ENCODE measurements around the gene ZNF761.
"Not testable (repeated sequence)": the region's sequence is repeated elsewhere in the genome, so short reads cannot be mapped to it uniquely, and the experiment has no call there.

Gene ZNF761

GRCh38 chr19:53485046-53486004 is 53.5 kb downstream of the ZNF761 start:
- peaks cover 20% of the 10 kb centered on the region for H3K9me3 ChIP-seq (ENCODE audit: insufficient read depth, low read length)
- no peak overlapping the region for H3K4me3 ChIP-seq (ENCODE audit: insufficient read length, low read depth)
- peaks cover 30% of the 10 kb centered on the region for H3K36me3 ChIP-seq (ENCODE audit: insufficient read depth, insufficient read length, low read length)
- H3K9ac ChIP-seq (ENCODE audit: insufficient read length, low read depth), result no peak overlapping the region
- no peaks in the 10 kb centered on the region for H3K27me3 ChIP-seq (ENCODE audit: insufficient read depth, insufficient read length)
- TF ChIP-seq ZNF274 (IDR thresholded peaks at IDR 0.05; ENCODE audit: low read depth, low read length), result no peak
- no peak for TF ChIP-seq SUZ12 (IDR thresholded peaks at IDR 0.05; ENCODE audit: extremely low read depth, insufficient read depth, insufficient read length)
- TF ChIP-seq YY1 (IDR thresholded peaks at IDR 0.05; ENCODE audit: insufficient read depth, insufficient read length), result no peak
- H3K4me1 ChIP-seq (ENCODE audit: insufficient read depth, insufficient read length), result no peaks in the 10 kb centered on the region
- DNase-seq (ENCODE audit: low read depth, low spot score), result no peak

- Histone ChIP-seq H3K27me3 (ENCODE audit: insufficient read depth, insufficient read length) (no peaks in the 10 kb centered on the region), H3K9ac (ENCODE audit: insufficient read length, low read depth) (no peak overlapping the region), H3K4me3 (ENCODE audit: insufficient read length, low read depth) (no peak overlapping the region), H3K36me3 (ENCODE audit: insufficient read depth, insufficient read length, low read length) (peaks cover 28% of the 10 kb centered on the region), H3K9me3 (ENCODE audit: insufficient read depth, low read length) (peaks cover 24% of the 10 kb centered on the region), H3K4me1 (ENCODE audit: insufficient read depth, insufficient read length) (no peaks in the 10 kb centered on the region)
- DNase-seq (ENCODE audit: low read depth, low spot score), result no peak
- no peak for TF ChIP-seq YY1 (IDR thresholded peaks at IDR 0.05; ENCODE audit: insufficient read depth, insufficient read length)
- TF ChIP-seq ZNF274 (IDR thresholded peaks at IDR 0.05; ENCODE audit: low read depth, low read length), result no peak
- TF ChIP-seq SUZ12 (IDR thresholded peaks at IDR 0.05; ENCODE audit: extremely low read depth, insufficient read depth, insufficient read length), result no peak
Observed at GRCh38 chr19:53492153-53492552, 60.4 kb downstream of the ZNF761 start.

GRCh38 chr19:53497311-53498023 is 65.7 kb downstream of the ZNF761 start:
- not testable (repeated sequence) for H3K9me3 ChIP-seq (ENCODE audit: insufficient read depth, low read length); DNase-seq (ENCODE audit: low read depth, low spot score); H3K4me1 ChIP-seq (ENCODE audit: insufficient read depth, insufficient read length); H3K36me3 ChIP-seq (ENCODE audit: insufficient read depth, insufficient read length, low read length); H3K9ac ChIP-seq (ENCODE audit: insufficient read length, low read depth); H3K4me3 ChIP-seq (ENCODE audit: insufficient read length, low read depth); H3K27me3 ChIP-seq (ENCODE audit: insufficient read depth, insufficient read length)

GRCh38 chr19:53498024-53498395 is 66.2 kb downstream of the ZNF761 start:
- not testable (repeated sequence) for H3K4me1 ChIP-seq (ENCODE audit: insufficient read depth, insufficient read length); H3K9ac ChIP-seq (ENCODE audit: insufficient read length, low read depth); H3K9me3 ChIP-seq (ENCODE audit: insufficient read depth, low read length); H3K4me3 ChIP-seq (ENCODE audit: insufficient read length, low read depth); H3K27me3 ChIP-seq (ENCODE audit: insufficient read depth, insufficient read length); H3K36me3 ChIP-seq (ENCODE audit: insufficient read depth, insufficient read length, low read length); DNase-seq (ENCODE audit: low read depth, low spot score)

GRCh38 chr19:53503151-53503550 is 71.4 kb downstream of the ZNF761 start:
- H3K4me3 ChIP-seq (ENCODE audit: insufficient read length, low read depth); H3K9ac ChIP-seq (ENCODE audit: insufficient read length, low read depth); H3K9me3 ChIP-seq (ENCODE audit: insufficient read depth, low read length); DNase-seq (ENCODE audit: low read depth, low spot score); H3K4me1 ChIP-seq (ENCODE audit: insufficient read depth, insufficient read length); H3K36me3 ChIP-seq (ENCODE audit: insufficient read depth, insufficient read length, low read length); H3K27me3 ChIP-seq (ENCODE audit: insufficient read depth, insufficient read length): not testable (repeated sequence)

GRCh38 chr19:53503671-53504364 is 72.0 kb downstream of the ZNF761 start:
- H3K36me3 ChIP-seq (ENCODE audit: insufficient read depth, insufficient read length, low read length); H3K9ac ChIP-seq (ENCODE audit: insufficient read length, low read depth); H3K4me1 ChIP-seq (ENCODE audit: insufficient read depth, insufficient read length); H3K9me3 ChIP-seq (ENCODE audit: insufficient read depth, low read length); DNase-seq (ENCODE audit: low read depth, low spot score); H3K27me3 ChIP-seq (ENCODE audit: insufficient read depth, insufficient read length): not testable (repeated sequence)
- H3K4me3 ChIP-seq (ENCODE audit: insufficient read length, low read depth), result peak overlapping the region; percentile 11

GRCh38 chr19:53504365-53504703 is 72.5 kb downstream of the ZNF761 start:
- not testable (repeated sequence) for H3K9me3 ChIP-seq (ENCODE audit: insufficient read depth, low read length); H3K4me3 ChIP-seq (ENCODE audit: insufficient read length, low read depth); H3K36me3 ChIP-seq (ENCODE audit: insufficient read depth, insufficient read length, low read length); H3K4me1 ChIP-seq (ENCODE audit: insufficient read depth, insufficient read length); DNase-seq (ENCODE audit: low read depth, low spot score); H3K27me3 ChIP-seq (ENCODE audit: insufficient read depth, insufficient read length)
- peak overlapping the region; percentile 56 for H3K9ac ChIP-seq (ENCODE audit: insufficient read length, low read depth)

All from NT2/D1 (cell line).